K562 treated with DMSO at 1 percent for 24 hours (cell line): ENCODE results near the gene CPHXL2. TPM values are rescaled to one million over a fixed set of nuclear protein-coding genes. Genes with fewer than 3 reads are reported as not detected.

Experiments used
- total RNA-seq: library from RNA; unstranded; fragments of 300-600 nt; gene quantifications from 2 replicates; pipeline ENCODE4 v1.2.3, GENCODE V29; 2022; ENCODE audit warnings: low read depth; ENCODE audit not compliant: insufficient read depth

Gene CPHXL2
- total RNA-seq = not detected in 2 replicates

DNA sequence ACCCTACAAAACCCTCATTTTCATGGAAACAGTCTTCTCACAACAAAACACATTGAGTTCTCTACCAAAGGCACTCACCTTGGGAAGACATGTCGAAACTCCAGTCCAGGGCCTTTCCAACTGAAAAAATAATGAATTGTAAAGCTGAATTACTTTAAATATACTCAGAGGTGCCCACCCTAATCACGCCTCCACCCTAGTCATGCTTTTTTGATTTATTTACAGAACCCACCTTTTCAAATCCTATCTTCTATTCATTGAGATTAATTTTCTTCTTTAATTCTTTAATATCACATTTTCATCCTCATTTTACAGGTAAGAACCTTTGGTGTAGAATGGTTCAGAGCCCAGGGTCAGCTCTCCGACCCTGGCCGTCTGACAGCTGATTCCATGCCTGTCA lies at the start of gene CPHXL2:
TSS of gene CPHXL2 (minus strand) at position 101 of the 400 bp plus-strand sequence. CDS start at position 91, 10 bp downstream.

GRCh38 chr16:75726390-75726789 lies 49.6 kb upstream of the CPHXL2 start, which contains the start of gene CPHXL:
TSS of gene CPHXL (minus strand) at chr16:75726490. CDS start at chr16:75726442, 48 bp downstream.

GRCh38 chr16:75701361-75701760 lies 24.6 kb upstream of the CPHXL2 start, which contains the start of gene DUXB:
TSS of gene DUXB (minus strand) at chr16:75701461. CDS start at chr16:75701418, 43 bp downstream.

GRCh38 chr16:75647492-75648264 lies 29.1 kb downstream of the CPHXL2 start, which contains the start of the genes KARS1 and TERF2IP:
TSS of gene KARS1 (minus strand) at chr16:75647665. CDS start at chr16:75647639, 26 bp downstream.
TSS of gene TERF2IP (plus strand) at chr16:75647773. CDS start at chr16:75647883, 110 bp downstream.

GRCh38 chr16:75622761-75623605 lies 53.8 kb downstream of the CPHXL2 start, which contains the start of gene ADAT1:
TSS of gene ADAT1 (minus strand) at chr16:75623281. CDS start at chr16:75620799, 2,482 bp downstream.

Other genes with a start within 250 kb of the CPHXL2 start
- 16.5 and 21.6 TPM in 2 replicates for gene CFDP1, start 243.5 kb downstream of the CPHXL2 start, total RNA-seq
- gene TMEM170A, start 212.3 kb downstream of the CPHXL2 start, total RNA-seq = 19.0 and 21.7 TPM in 2 replicates
- not detected in 2 replicates for gene CHST6, start 181.6 kb downstream of the CPHXL2 start, total RNA-seq
- gene CHST5, start 140.9 kb downstream of the CPHXL2 start, total RNA-seq = not detected in 2 replicates
- gene TMEM231, start 120.8 kb downstream of the CPHXL2 start, total RNA-seq = 9.0 and 10.7 TPM in 2 replicates
- 165 and 183 TPM in 2 replicates for gene GABARAPL2, start 110.6 kb downstream of the CPHXL2 start, total RNA-seq
- 31.7 and 35.8 TPM in 2 replicates for gene ADAT1, start 53.7 kb downstream of the CPHXL2 start, total RNA-seq
- gene KARS1, start 29.3 kb downstream of the CPHXL2 start, total RNA-seq = 112 and 125 TPM in 2 replicates
- gene TERF2IP, start 29.2 kb downstream of the CPHXL2 start, total RNA-seq = 105 and 107 TPM in 2 replicates
- not detected in 2 replicates for gene DUXB, start 24.5 kb upstream of the CPHXL2 start, total RNA-seq
- not detected in 2 replicates for gene CPHXL, start 49.5 kb upstream of the CPHXL2 start, total RNA-seq